K562 (cell line): ENCODE measurements around the gene TBL1X. TPM values are rescaled to one million over a fixed set of nuclear protein-coding genes. Genes with fewer than 3 reads are reported as not detected.

Experiments used
- ATAC-seq: fragments of 200-7000 bp; cut with Tn5 transposase; 3 replicates; pipeline ENCODE4 v1.9.1; 2020; ENCODE audit warnings: moderate library complexity
- BruUV-seq: library from RNA; stranded (reverse); fragments of 400-500 nt; replicated peaks from 2 replicates; lab custom pipeline; 2021; lab: Mats Ljungman, UMichigan
- CTCF ChIA-PET: fragments of 300-600 bp; formaldehyde crosslinking; extraction: SDS; loops from one replicate; lab custom pipeline; 2021; ENCODE audit warnings: low intra/inter-chr PET ratio; lab: Yijun Ruan, JAX
- POLR2A ChIA-PET: fragments of 300-600, 350-650 bp; sonication (Branson Sonifier 250); formaldehyde crosslinking; extraction: SDS; loops from one replicate; lab custom pipeline; 2021; ENCODE audit warnings: antibody characterized with exemption, inconsistent platforms; lab: Yijun Ruan, JAX
- DNase-seq, 4 experiments: peaks; one replicate each; pipeline versions ENCODE4 v3.0.0 to v3.0.0-alpha.2; 2011 to 2018; ENCODE audit warnings: low spot score in 3 of 4, mixed read lengths in 3 of 4; ENCODE audit errors: extremely low read depth in 1 of 4
- FAIRE-seq: peaks from 2 replicates; lab custom pipeline; 2011; peaks lifted over from hg19 to GRCh38; lab: Jason Lieb, UNC
- H2AFZ ChIP-seq: 2 replicates; pipeline ENCODE4 v1.6.0; 2011; ENCODE audit warnings: low read depth, low read length, control low read depth, inconsistent platforms
- H3K27ac ChIP-seq: fragments of 200-600 bp; 3 replicates; pipeline ENCODE4 v1.8.0; 2011; ENCODE audit warnings: low read depth, mild to moderate bottlenecking, control low read depth, inconsistent platforms, low read length, moderate library complexity, mixed read lengths; ENCODE audit errors: extremely low read depth
- H3K27me3 ChIP-seq, 2 experiments: fragments of 300-600 bp in 1 of 2; 2 replicates in 1 of 2; 3 replicates in 1 of 2; pipeline versions ENCODE4 v1.6.0 to v1.8.0; 2011; ENCODE audit warnings: inconsistent platforms in 2 of 2, low read length in 2 of 2, mild to moderate bottlenecking in 1 of 2, mixed read lengths in 1 of 2, moderate library complexity in 1 of 2; ENCODE audit not compliant: control insufficient read depth in 2 of 2, insufficient read depth in 2 of 2
- H3K36me3 ChIP-seq: fragments of 300-600 bp; 3 replicates; pipeline ENCODE4 v1.8.0; 2011; ENCODE audit warnings: mild to moderate bottlenecking, low read length, inconsistent platforms; ENCODE audit not compliant: control insufficient read depth, insufficient read depth
- H3K4me1 ChIP-seq, 2 experiments: fragments of 200-600 bp in 1 of 2; replicated peaks in 1 of 2; 2 replicates in 1 of 2; 3 replicates in 1 of 2; pipeline versions ENCODE4 v1.5.1 to v1.8.0; 2011; ENCODE audit warnings: inconsistent platforms in 2 of 2, low read length in 2 of 2, mild to moderate bottlenecking in 1 of 2, mixed read lengths in 1 of 2, moderate library complexity in 1 of 2; ENCODE audit not compliant: control insufficient read depth in 2 of 2, insufficient read depth in 2 of 2
- H3K4me2 ChIP-seq: 2 replicates; pipeline ENCODE4 v1.6.1; 2011; ENCODE audit warnings: low read length, control low read depth, inconsistent platforms, mixed read lengths; ENCODE audit not compliant: insufficient read depth
- H3K4me3 ChIP-seq: fragments of 200-600 bp; sonication (generic), shearing (Covaris generic); 2 replicates; pipeline ENCODE4 v1.5.1; 2016; ENCODE audit warnings: control low read depth, inconsistent platforms
- H3K79me2 ChIP-seq: fragments of 200-600 bp; 3 replicates; pipeline ENCODE4 v1.8.0; 2011; ENCODE audit warnings: low read length, inconsistent platforms; ENCODE audit not compliant: control insufficient read depth, insufficient read depth
- H3K9ac ChIP-seq, 2 experiments: 2 replicates each; pipeline versions ENCODE4 v1.6.0 to v1.6.1; 2011; ENCODE audit warnings: low read depth in 2 of 2, low read length in 2 of 2, control low read depth in 1 of 2, inconsistent platforms in 1 of 2, mild to moderate bottlenecking in 1 of 2, mixed read lengths in 1 of 2; ENCODE audit not compliant: insufficient read depth in 1 of 2
- H3K9me1 ChIP-seq: one replicate; pipeline ENCODE4 v1.6.0; 2011; ENCODE audit warnings: inconsistent platforms, mild to moderate bottlenecking, low read length, moderate library complexity; ENCODE audit not compliant: control insufficient read depth, insufficient read depth
- H3K9me3 ChIP-seq: replicated peaks from 2 replicates; pipeline ENCODE4 v1.5.1; 2011; ENCODE audit warnings: low read depth, low read length, inconsistent platforms; ENCODE audit not compliant: control insufficient read depth, insufficient read depth
- H4K20me1 ChIP-seq: replicated peaks from 2 replicates; pipeline ENCODE4 v1.6.1; 2011; ENCODE audit warnings: low read length, inconsistent platforms, mixed read lengths; ENCODE audit not compliant: control insufficient read depth, insufficient read depth
- CCAR2 ChIP-seq: fragments of 200-400 bp; formaldehyde crosslinking; IDR thresholded peaks from 2 replicates; pipeline ENCODE4 v1.6.1; 2017; ENCODE audit warnings: mild to moderate bottlenecking, low read depth, low read length
- DLX4 ChIP-seq: fragments of 250-450 bp; sonication (Bioruptor Pico); IDR thresholded peaks from 2 replicates; pipeline ENCODE4 v1.6.1; 2021; ENCODE audit warnings: mild to moderate bottlenecking
- DNMT1 ChIP-seq: fragments of 450-650 bp; IDR thresholded peaks from 2 replicates; pipeline ENCODE4 v1.6.1; 2016; ENCODE audit warnings: antibody characterized with exemption, mild to moderate bottlenecking
- GATAD2A ChIP-seq: fragments of 450-650 bp; IDR thresholded peaks from 2 replicates; pipeline ENCODE4 v1.6.1; 2017
- ILK ChIP-seq: fragments of 450-650 bp; IDR thresholded peaks from 2 replicates; pipeline ENCODE4 v1.6.1; 2016; ENCODE audit warnings: missing genetic modification characterization, low read depth, mild to moderate bottlenecking, missing compliant biosample characterization, moderate library complexity, borderline replicate concordance
- MTA3 ChIP-seq: fragments of 450-650 bp; formaldehyde crosslinking; IDR thresholded peaks from 2 replicates; pipeline ENCODE4 v1.6.1; 2017; ENCODE audit warnings: mild to moderate bottlenecking, borderline replicate concordance
- NFRKB ChIP-seq: fragments of 450-650 bp; IDR thresholded peaks from 2 replicates; pipeline ENCODE4 v1.6.1; 2016; ENCODE audit warnings: low read depth
- POLR3A ChIP-seq: IDR thresholded peaks from 2 replicates; pipeline ENCODE4 v1.6.1; 2011; ENCODE audit warnings: borderline replicate concordance, mild to moderate bottlenecking, moderate library complexity; ENCODE audit not compliant: insufficient read length, insufficient read depth; ENCODE audit errors: extremely low read depth
- RB1 ChIP-seq: fragments of 450-650 bp; IDR thresholded peaks from 2 replicates; pipeline ENCODE4 v1.6.1; 2017; ENCODE audit warnings: low read depth, mild to moderate bottlenecking
- RFX1 ChIP-seq: fragments of 450-650 bp; IDR thresholded peaks from 2 replicates; pipeline ENCODE4 v1.6.1; 2016; ENCODE audit warnings: mild to moderate bottlenecking, moderate library complexity
- RFX5 ChIP-seq: IDR thresholded peaks from 2 replicates; pipeline ENCODE4 v1.6.1; 2011; ENCODE audit warnings: low read depth, mild to moderate bottlenecking, improper control_type of control experiment, low read length
- SETDB1 ChIP-seq: IDR thresholded peaks from one replicate; pipeline ENCODE4 v1.6.1; 2012; ENCODE audit warnings: low read length, control low read depth, inconsistent platforms
- SREBF1 ChIP-seq: fragments of 150-350 bp; IDR thresholded peaks from 2 replicates; pipeline ENCODE4 v1.6.1; 2014; ENCODE audit warnings: antibody characterized with exemption, low read depth, low read length, borderline replicate concordance
- TAF1 ChIP-seq: IDR thresholded peaks from 2 replicates; pipeline ENCODE4 v1.6.1; 2011; ENCODE audit warnings: mild to moderate bottlenecking, low read length, moderate library complexity; ENCODE audit not compliant: insufficient read depth, control insufficient read depth, severe bottlenecking; ENCODE audit errors: extremely low read depth
- TAL1 ChIP-seq: fragments of 450-650 bp; IDR thresholded peaks from 2 replicates; pipeline ENCODE4 v1.6.1; 2016; ENCODE audit warnings: mild to moderate bottlenecking
- ZNF277 ChIP-seq: fragments of 250-450 bp; sonication (Bioruptor Pico); IDR thresholded peaks from 2 replicates; pipeline ENCODE4 v1.8.0; 2022; ENCODE audit warnings: inconsistent platforms, mild to moderate bottlenecking, moderate library complexity, borderline replicate concordance
- ZNF444 ChIP-seq: fragments of 250-450 bp; sonication (Bioruptor Pico); IDR thresholded peaks from 2 replicates; pipeline ENCODE4 v1.4.0; 2020; ENCODE audit warnings: mild to moderate bottlenecking, moderate library complexity
- ZNF561 ChIP-seq: fragments of 450-650 bp; formaldehyde crosslinking; conservative IDR thresholded peaks from 2 replicates; pipeline ENCODE4 v1.4.0; 2020; ENCODE audit warnings: mild to moderate bottlenecking, moderate library complexity
- WGBS: fragments of 100-300 bp; shearing (Covaris generic); methylation state at CpG from one replicate; pipeline ENCODE4 v1.1.6; 2016; ENCODE audit warnings: low coverage, mixed read lengths; ENCODE audit not compliant: insufficient coverage; ENCODE audit errors: missing lambda C conversion rate; 5-methylcytosine and 5-hydroxymethylcytosine counted together
- in situ Hi-C: fragments of 300-500 bp; cut with MboI; formaldehyde crosslinking; loops from 4 replicates; pipeline ENCODE4 v1.15.0; 2018; ENCODE audit warnings: inconsistent platforms, mixed read lengths
- intact Hi-C: fragments of 100-400 bp; cut with micrococcal nuclease; formaldehyde crosslinking; loops from 2 replicates; pipeline ENCODE4 v1.14.2; 2022
- polyA plus RNA-seq, 8 experiments: library from polyadenylated mRNA; depleted of rRNA in 4 of 8; stranded (reverse) in 5 of 8; unstranded in 3 of 8; fragments of >200 nt; fragmentation: Nextera tagmentation in 2 of 8; fragmentation: Illumina TruSeq in 1 of 8; extraction: Ambion mirVana in 2 of 8; extraction: Trizol in 1 of 8; gene quantifications; 2 replicates each; pipeline versions ENCODE4 v1.2.1 to v1.2.3, GENCODE V29; 2011 to 2014; ENCODE audit warnings: inconsistent platforms in 1 of 8, missing spikeins in 1 of 8
- total RNA-seq, 7 experiments: library from RNA; depleted of rRNA in 6 of 7; stranded (reverse); fragments of >200 nt in 6 of 7; fragmentation: Illumina TruSeq in 2 of 7; extraction: Trizol in 2 of 7; gene quantifications; 2 replicates each; pipeline versions ENCODE4 v1.2.1 to v1.2.3, GENCODE V29; 2011 to 2021; ENCODE audit warnings: low replicate concordance in 1 of 7

The TBL1X gene
- total and polyA plus RNA-seq, 9 of the 15 experiments (the other 6 are each of a cell fraction or from before 2014, with no cell fraction given) = 6.0 to 49.6 (median 19.7) TPM

GRCh38 chrX:9671998-9672397 is 207.1 kb downstream of the TBL1X start:
- Histone ChIP-seq H3K27ac (no peak overlapping the region), H3K9me3 (no peaks in the 10 kb centered on the region), H3K27me3 (no peaks in the 10 kb centered on the region), H2AFZ (no peak overlapping the region), H3K4me1 (peaks cover 0 to 3% of the 10 kb centered on the region in 2 experiments; a peak in 1 of 5 replicates), H3K9me1 (no peaks in the 10 kb centered on the region), H3K36me3 (no peaks in the 10 kb centered on the region), H3K79me2 (no peaks in the 10 kb centered on the region), H3K4me3 (no peak overlapping the region), H3K9ac (no peak overlapping the region), H3K4me2 (no peak overlapping the region), H4K20me1 (no peaks in the 10 kb centered on the region)
- POLR2A ChIA-PET = no interaction called here
- no peak for TF ChIP-seq TAL1
- TF ChIP-seq NFRKB = no peak
- no peak for TF ChIP-seq CCAR2
- no peak for TF ChIP-seq ZNF561 (CRISPR knock-in tag)
- TF ChIP-seq ZNF444 (CRISPR knock-in tag) = no peak
- TF ChIP-seq DNMT1 = no peak
- no peak for TF ChIP-seq RFX1
- TF ChIP-seq GATAD2A = no peak
- no peak for TF ChIP-seq ILK (tag)
- in situ Hi-C loops = no loop called here
- intact Hi-C loops = no loop called here
- no peak for FAIRE-seq
- DNase-seq = no peak
- BruUV-seq = no TSS peak
- 83% methylated on average over 3 of the region's 3 CpGs for WGBS
- CTCF ChIA-PET = no interaction called here
- no peak for ATAC-seq

- FAIRE-seq (no peak), DNase-seq (no peak), ATAC-seq (no peak)
- H3K9ac ChIP-seq = no peak overlapping the region
- no peak overlapping the region for H3K27ac ChIP-seq
- no TSS peak for BruUV-seq
- ChIA-PET POLR2A (no interaction called here), CTCF (no interaction called here)
- H3K79me2 ChIP-seq = no peaks in the 10 kb centered on the region
- no peaks in the 10 kb centered on the region for H4K20me1 ChIP-seq
- no peak overlapping the region for H3K4me3 ChIP-seq
- no peaks in the 10 kb centered on the region for H3K9me3 ChIP-seq
- intact Hi-C loops (no loop called here), in situ Hi-C loops (no loop called here)
- no peaks in the 10 kb centered on the region for H3K9me1 ChIP-seq
- no peak overlapping the region for H2AFZ ChIP-seq
- H3K27me3 ChIP-seq = no peaks in the 10 kb centered on the region
- WGBS = 76% methylated on average over 9 of the region's 13 CpGs
- H3K4me2 ChIP-seq = no peak overlapping the region
- H3K36me3 ChIP-seq = peaks cover 4% of the 10 kb centered on the region; the same call in 1 of the 3 replicates
- no peaks in the 10 kb centered on the region for H3K4me1 ChIP-seq
- TF ChIP-seq SREBF1 = no peak
- no peak for TF ChIP-seq DLX4
- TF ChIP-seq ZNF444 (CRISPR knock-in tag) = no peak
- TF ChIP-seq RB1 = no peak
- no peak for TF ChIP-seq TAF1
- no peak for TF ChIP-seq SETDB1
- TF ChIP-seq MTA3 = no peak
- no peak for TF ChIP-seq POLR3A
- TF ChIP-seq ZNF277 (CRISPR knock-in tag) = no peak
- no peak for TF ChIP-seq RFX5
Observed at GRCh38 chrX:9676306-9676705, 211.4 kb downstream of the TBL1X start.
